Tibial nerve (tissue), 4 donors: ENCODE results near the gene SAMD10. TPM values are rescaled to one million over a fixed set of nuclear protein-coding genes. Genes with fewer than 3 reads are reported as not detected.

Experiments
- DNase-seq, 2 donors: peaks; one replicate each; pipeline ENCODE4 v3.0.0-alpha.2; 2019; ENCODE audit warnings: low spot score in 2 of 2
- H3K27ac ChIP-seq, 4 donors: fragments of 200-600 bp; sonication (generic) in 3 of 4; one replicate each; pipeline ENCODE4 v1.5.1; 2017 to 2019; ENCODE audit warnings: mild to moderate bottlenecking in 1 of 4
- H3K27me3 ChIP-seq, 2 donors: fragments of 200-600 bp; sonication (generic) in 1 of 2; one replicate each; pipeline versions ENCODE4 v1.5.1 to v1.6.0; 2017 to 2019
- H3K36me3 ChIP-seq, 3 donors: fragments of 200-600 bp; sonication (generic); one replicate each; pipeline ENCODE4 v1.5.1; 2018 to 2019
- H3K4me1 ChIP-seq, 4 donors: fragments of 200-600 bp; sonication (generic) in 3 of 4; one replicate each; pipeline ENCODE4 v1.5.1; 2017 to 2019
- H3K4me3 ChIP-seq, 4 donors: fragments of 200-600 bp; sonication (generic) in 3 of 4; one replicate each; pipeline ENCODE4 v1.5.1; 2017 to 2019; ENCODE audit warnings: mild to moderate bottlenecking in 1 of 4, moderate library complexity in 1 of 4
- H3K9me3 ChIP-seq, 4 donors: fragments of 200-600 bp; sonication (generic) in 3 of 4; one replicate each; pipeline ENCODE4 v1.5.1; 2017 to 2019
- CTCF ChIP-seq, 5 experiments: fragments of 200-600 bp in 3 of 5; fragments of 450-650 bp in 2 of 5; sonication (generic) in 3 of 5; IDR thresholded peaks; one replicate each; pipeline ENCODE4 v1.5.1; 2016 to 2019; ENCODE audit warnings: antibody characterized with exemption in 5 of 5, mild to moderate bottlenecking in 3 of 5, moderate library complexity in 2 of 5
- EP300 ChIP-seq, 2 donors: sonication (generic); formaldehyde crosslinking; IDR thresholded peaks; one replicate each; pipeline ENCODE4 v1.6.1; 2017; ENCODE audit warnings: antibody characterized with exemption in 2 of 2, mild to moderate bottlenecking in 1 of 2
- POLR2A ChIP-seq, 2 donors: fragments of 450-650 bp; IDR thresholded peaks; one replicate each; pipeline ENCODE4 v1.6.1; 2017; ENCODE audit warnings: antibody characterized with exemption in 2 of 2, mild to moderate bottlenecking in 2 of 2, moderate library complexity in 2 of 2
- WGBS, 2 donors: methylation state at CpG; one replicate each; pipeline ENCODE4 v1.1.5; 2018; 5-methylcytosine and 5-hydroxymethylcytosine counted together
- total RNA-seq, 4 donors: library from RNA; depleted of rRNA; stranded (reverse); fragments of >200 nt; gene quantifications; one replicate each; pipeline ENCODE4 v1.1.0, GENCODE V29; 2016

The SAMD10 gene
- total RNA-seq, 4 donors from 2014 or later, result 1.3 to 5.1 (median 2.8) TPM

DNA sequence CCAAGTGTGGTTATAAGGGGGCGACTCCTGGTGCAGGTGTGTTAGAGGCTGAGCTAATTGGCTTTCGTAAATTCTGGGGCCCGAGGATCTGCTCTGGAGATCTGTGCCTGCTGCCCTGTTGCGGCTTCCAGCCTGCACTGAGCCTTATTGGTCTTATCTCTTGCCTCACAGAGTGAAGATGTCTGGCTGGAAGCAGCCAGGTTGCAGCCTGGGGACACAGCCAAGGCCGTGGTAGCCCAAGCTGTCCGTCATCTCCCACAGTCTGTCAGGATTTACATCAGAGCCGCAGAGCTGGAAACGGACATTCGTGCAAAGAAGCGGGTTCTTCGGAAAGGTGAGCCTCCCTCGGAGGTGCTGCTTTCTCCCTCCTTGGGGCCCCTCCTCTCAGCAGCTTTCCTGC is 21.5 kb upstream of the SAMD10 start:
- TF ChIP-seq POLR2A (IDR thresholded peaks at IDR 0.05) (no peak), CTCF (IDR thresholded peaks at IDR 0.05) (no peak)
- DNase-seq, result no peak
- H3K4me1 ChIP-seq, result no peaks in the 10 kb centered on the region
- H3K9me3 ChIP-seq, result no peaks in the 10 kb centered on the region
- no peaks in the 10 kb centered on the region for H3K27me3 ChIP-seq
- 88 to 94% methylated on average over 12 of the region's 12 CpGs for WGBS, 2 donors
- H3K36me3 ChIP-seq, result peaks cover 4 to 100% (median 34%) of the 10 kb centered on the region in 3 donors
- H3K4me3 ChIP-seq, result no peak overlapping the region
- H3K27ac ChIP-seq, result no peak overlapping the region

GRCh38 chr20:63982937-63983336 is 3.5 kb upstream of the SAMD10 start:
- no peak overlapping the region for H3K27ac ChIP-seq
- H3K4me1 ChIP-seq, result peaks cover 0 to 43% (median 31%) of the 10 kb centered on the region in 4 donors
- TF ChIP-seq EP300 (IDR thresholded peaks at IDR 0.05) (no peak), CTCF (IDR thresholded peaks at IDR 0.05) (no peak), POLR2A (IDR thresholded peaks at IDR 0.05) (no peak)
- 90 to 94% methylated on average over 14 of the region's 14 CpGs for WGBS, 2 donors
- no peak overlapping the region for H3K4me3 ChIP-seq
- H3K36me3 ChIP-seq, result peaks cover 6 to 48% (median 13%) of the 10 kb centered on the region in 3 donors
- no peaks in the 10 kb centered on the region for H3K9me3 ChIP-seq
- DNase-seq, result no peak
- peaks cover 0 to 20% of the 10 kb centered on the region in 2 donors for H3K27me3 ChIP-seq

GRCh38 chr20:63980806-63981728 is 1.6 kb upstream of the SAMD10 start, which contains the start of gene PRPF6:
TSS of gene PRPF6 (plus strand) at chr20:63981132. CDS start at chr20:63981246, 114 bp downstream.
- peak within 1 kb of the TSS; percentile 63 to 99 (median 86) for H3K4me3 ChIP-seq
- peak; percentile 83 to 86 for DNase-seq
- peaks cover 0 to 43% (median 31%) of the 10 kb centered on the region in 4 donors for H3K4me1 ChIP-seq
- H3K9me3 ChIP-seq, result no peaks in the 10 kb centered on the region
- H3K27me3 ChIP-seq, result peaks cover 0 to 20% of the 10 kb centered on the region in 2 donors
- TF ChIP-seq POLR2A (IDR thresholded peaks at IDR 0.05) (peak; percentile 24 to 62), CTCF (IDR thresholded peaks at IDR 0.05) (peak; percentile 75 to 87 (median 84)), EP300 (IDR thresholded peaks at IDR 0.05) (peak; percentile 84 to 93)
- H3K36me3 ChIP-seq, result peaks cover 6 to 29% (median 13%) of the 10 kb centered on the region in 3 donors
- 1% methylated on average over 32 to 50 of the region's 75 CpGs for WGBS, 2 donors
- H3K27ac ChIP-seq, result peak within 1 kb of the TSS; percentile 35 to 92 (median 86)

DNA sequence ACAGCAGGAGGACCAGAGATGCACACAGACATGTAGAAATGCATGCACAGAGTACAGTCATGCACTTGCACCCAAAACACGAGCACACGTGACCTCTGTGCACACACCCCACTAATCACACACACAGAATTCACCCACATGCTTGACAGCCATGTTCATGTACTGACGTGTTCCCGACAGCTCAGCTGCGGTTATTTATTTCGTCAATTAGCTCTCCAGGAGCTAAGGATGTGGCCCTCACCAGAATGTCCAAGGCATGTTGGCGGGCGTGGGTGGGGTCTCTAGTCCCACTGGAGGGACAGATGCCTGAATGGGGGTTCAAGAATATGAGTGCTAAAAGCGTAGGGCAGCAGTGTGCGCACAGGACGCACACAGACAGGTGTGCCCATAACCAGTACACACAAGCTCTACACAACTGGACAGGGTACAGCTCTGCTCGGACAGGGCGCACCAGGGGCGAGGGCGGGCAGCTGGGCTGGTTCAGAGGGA is 919 bp upstream of the SAMD10 start:
- DNase-seq, result no peak
- H3K4me3 ChIP-seq, result peak overlapping the region; percentile 35 to 99 (median 86)
- H3K27me3 ChIP-seq, result peaks cover 0 to 20% of the 10 kb centered on the region in 2 donors
- H3K36me3 ChIP-seq, result peaks cover 4 to 22% (median 7%) of the 10 kb centered on the region in 3 donors
- 60 to 66% methylated on average over 11 to 15 of the region's 15 CpGs for WGBS, 2 donors
- H3K4me1 ChIP-seq, result peaks cover 0 to 43% (median 31%) of the 10 kb centered on the region in 4 donors
- peak overlapping the region in 3 of 4 donors; percentile 86 to 92 (median 87) for H3K27ac ChIP-seq
- no peaks in the 10 kb centered on the region for H3K9me3 ChIP-seq
- TF ChIP-seq EP300 (IDR thresholded peaks at IDR 0.05), result no peak
- TF ChIP-seq CTCF (IDR thresholded peaks at IDR 0.05), result no peak
- TF ChIP-seq POLR2A (IDR thresholded peaks at IDR 0.05), result no peak

DNA sequence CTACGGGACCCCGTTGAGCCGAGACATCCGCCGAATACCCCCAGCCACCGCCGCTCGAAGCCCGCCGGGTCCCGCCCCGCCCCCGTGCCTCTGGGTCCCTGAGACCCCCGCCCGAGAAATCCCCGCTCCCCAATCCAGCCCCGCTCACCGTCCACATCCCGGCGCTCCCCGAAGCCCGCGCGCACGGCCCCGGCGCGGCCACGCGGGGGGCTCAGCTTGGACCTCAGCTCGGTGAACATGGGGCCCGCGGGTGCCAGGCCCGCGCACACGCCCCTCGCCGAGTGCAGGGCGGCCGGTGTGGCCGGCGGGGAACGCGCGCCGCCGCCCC is 249 bp downstream of the SAMD10 start:
- WGBS, 2 donors, result 0% methylated on average over 2 to 12 of the region's 47 CpGs
- peaks cover 0 to 20% of the 10 kb centered on the region in 2 donors for H3K27me3 ChIP-seq
- H3K27ac ChIP-seq, result peak overlapping the region in 3 of 4 donors; percentile 55 to 82 (median 75)
- H3K4me3 ChIP-seq, result peak overlapping the region; percentile 26 to 88 (median 59)
- peaks cover 0 to 10% (median 0%) of the 10 kb centered on the region in 3 donors for H3K36me3 ChIP-seq
- TF ChIP-seq EP300 (IDR thresholded peaks at IDR 0.05), result no peak
- TF ChIP-seq POLR2A (IDR thresholded peaks at IDR 0.05), result no peak
- TF ChIP-seq CTCF (IDR thresholded peaks at IDR 0.05), result no peak
- H3K9me3 ChIP-seq, result no peaks in the 10 kb centered on the region
- H3K4me1 ChIP-seq, result peaks cover 0 to 48% (median 32%) of the 10 kb centered on the region in 4 donors
- no peak for DNase-seq
